ENCODE measurements around the gene C1orf159.

DNA sequence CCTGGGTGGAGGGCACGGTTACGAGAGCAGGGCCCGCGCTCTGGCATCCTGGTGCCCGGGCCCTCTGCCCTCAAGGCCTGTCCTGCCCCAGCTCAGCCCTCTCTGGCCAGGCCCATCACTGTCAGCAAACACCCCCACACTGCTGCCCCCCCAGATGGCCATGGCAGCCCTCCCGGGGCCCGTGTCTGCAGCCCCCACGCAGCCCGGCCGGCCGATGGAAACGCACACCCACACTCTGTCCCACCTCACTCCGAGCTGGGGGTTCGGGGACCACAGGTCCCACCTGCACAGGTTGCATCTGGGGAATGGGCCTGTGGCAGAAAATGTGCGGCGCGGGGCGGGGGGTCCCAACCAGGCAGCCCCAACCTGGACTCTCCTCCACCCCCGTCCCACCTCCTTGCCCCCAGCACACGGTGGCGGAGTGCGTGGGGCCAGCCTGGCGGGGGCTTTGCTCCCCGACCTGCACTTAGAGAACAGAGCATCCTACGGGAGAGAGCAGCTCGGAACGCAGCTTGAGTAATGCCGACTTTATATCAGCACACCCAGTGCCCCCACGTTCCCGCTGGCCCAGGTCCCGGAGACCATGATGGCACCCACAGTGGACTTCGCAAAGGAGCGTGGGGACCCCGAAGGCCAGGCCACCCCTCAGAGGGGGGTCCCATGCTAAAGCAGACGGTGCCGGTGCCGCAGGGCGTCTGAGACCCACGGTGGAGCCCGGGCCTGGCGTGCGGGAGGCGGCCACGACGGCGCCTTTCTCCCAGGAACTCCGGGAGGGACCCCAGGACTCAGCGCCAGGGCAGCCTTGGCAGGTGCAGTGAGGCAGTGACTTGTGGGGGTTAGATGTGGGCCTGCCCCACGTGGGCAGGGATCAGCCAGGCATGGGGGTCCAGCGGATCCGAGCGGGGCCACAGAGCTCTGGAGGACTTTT is 34.3 kb downstream of the C1orf159 start:
- TF ChIP-seq EP300 (IDR thresholded peaks at IDR 0.05; ENCODE audit: borderline replicate concordance): no peak
- TF ChIP-seq, protein P1, sequence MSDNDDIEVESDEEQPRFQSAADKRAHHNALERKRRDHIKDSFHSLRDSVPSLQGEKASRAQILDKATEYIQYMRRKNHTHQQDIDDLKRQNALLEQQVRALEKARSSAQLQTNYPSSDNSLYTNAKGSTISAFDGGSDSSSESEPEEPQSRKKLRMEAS (IDR thresholded peaks at IDR 0.05): no peak
- TF ChIP-seq CREB1 (IDR thresholded peaks at IDR 0.05; ENCODE audit: low read depth): no peak
- TF ChIP-seq CEBPB (IDR thresholded peaks at IDR 0.05): no peak
- TF ChIP-seq YY1 (IDR thresholded peaks at IDR 0.05; ENCODE audit: low read depth): no peak
- TF ChIP-seq FOXM1 (IDR thresholded peaks at IDR 0.05; ENCODE audit: borderline replicate concordance, low read depth): no peak

Measured in Ishikawa (cell line).